Natural killer cell treated with Interleukin-12 subunit alpha and Interleukin-12 subunit beta and Interleukin-15 and Interleukin-18, amount 100 ng/mL, for 72 hours (primary cell): Measurements from ENCODE around the gene NOS3. TPM values are rescaled to one million over a fixed set of nuclear protein-coding genes. Genes with fewer than 3 reads are reported as not detected.
"Not testable (repeated sequence)": the region's sequence is repeated elsewhere in the genome, so short reads cannot be mapped to it uniquely, and the experiment has no call there.

ENCODE experiments used
- ATAC-seq, 2 donors: fragments of 150-1000 bp; cut with Tn5 transposase in 1 of 2; sonication (Bioruptor Pico), chemical (Tn5 transposase) in 1 of 2; 2 replicates each; pipeline ENCODE4 v1.10.0; 2021
- DNase-seq: peaks from one replicate; pipeline ENCODE4 v3.0.0; 2022; ENCODE audit warnings: low spot score
- H3K27ac Mint-ChIP-seq, 2 donors: 1 replicate in 1 of 2; 2 replicates in 1 of 2; pipeline ENCODE4 v1.8.0; 2022; ENCODE audit warnings: mixed read lengths in 2 of 2, mild to moderate bottlenecking in 1 of 2, moderate library complexity in 1 of 2
- H3K27me3 Mint-ChIP-seq, 2 donors: 1 replicate in 1 of 2; 2 replicates in 1 of 2; pipeline ENCODE4 v1.8.0; 2022; ENCODE audit warnings: mixed read lengths in 2 of 2
- H3K36me3 Mint-ChIP-seq: one replicate; pipeline ENCODE4 v1.8.0; 2022; ENCODE audit warnings: mixed read lengths
- H3K4me1 Mint-ChIP-seq, 2 donors: 1 replicate in 1 of 2; 2 replicates in 1 of 2; pipeline ENCODE4 v1.8.0; 2022; ENCODE audit warnings: low read depth in 2 of 2, mixed read lengths in 2 of 2, mild to moderate bottlenecking in 1 of 2
- H3K4me3 Mint-ChIP-seq: one replicate; pipeline ENCODE4 v1.8.0; 2022; ENCODE audit warnings: mixed read lengths
- H3K9me3 Mint-ChIP-seq: 2 replicates; pipeline ENCODE4 v1.8.0; 2022; ENCODE audit warnings: mixed read lengths
- total RNA-seq, 2 donors: library from RNA; stranded (reverse); gene quantifications; one replicate each; pipeline ENCODE4 v1.2.3, GENCODE V29; 2022

NOS3 gene
- total RNA-seq, 2 donors from 2014 or later: 1.2 to 8.0 TPM

DNA sequence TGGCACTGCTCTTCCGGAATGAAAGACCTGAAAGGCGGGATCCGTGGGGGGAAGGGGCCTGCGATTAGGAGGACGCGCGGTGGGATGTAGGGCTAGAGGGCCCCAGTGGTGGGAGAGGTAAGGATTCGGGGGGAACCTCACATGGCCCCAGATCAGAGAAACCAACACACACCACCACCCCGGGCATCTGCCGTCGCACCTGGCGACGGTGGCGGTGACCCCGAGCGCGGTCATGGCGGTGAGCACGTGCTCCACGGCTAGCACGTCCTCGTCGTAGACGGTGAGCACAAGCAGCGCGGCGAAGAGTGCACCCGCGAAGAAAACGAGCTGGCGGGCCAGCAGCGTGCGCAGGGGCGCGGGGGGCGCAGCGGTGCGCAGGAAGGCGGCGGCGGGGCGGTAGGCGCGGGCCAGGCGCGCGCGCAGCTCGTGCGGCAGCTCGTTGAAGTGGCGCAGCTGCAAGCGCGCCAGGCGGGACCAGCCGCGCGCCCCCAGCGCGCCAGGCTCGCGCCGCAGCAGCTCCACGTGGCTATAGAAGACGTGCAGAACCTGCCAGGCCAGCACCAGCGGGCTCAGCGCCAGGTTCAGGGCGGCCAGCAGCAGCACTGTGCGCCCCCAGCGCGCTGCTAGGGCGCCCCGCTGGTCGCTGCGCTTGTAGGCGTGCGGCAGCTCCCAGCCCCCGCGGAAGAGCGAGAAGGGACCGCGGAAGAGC is 27.8 kb downstream of the NOS3 start:
- H3K9me3 Mint-ChIP-seq: no peaks in the 10 kb centered on the region
- peaks cover 28 to 31% of the 10 kb centered on the region in 2 donors for H3K4me1 Mint-ChIP-seq
- H3K4me3 Mint-ChIP-seq: peak overlapping the region; percentile 81
- peaks cover 26 to 36% of the 10 kb centered on the region in 2 donors for H3K27me3 Mint-ChIP-seq
- DNase-seq: no peak
- ATAC-seq: peak; percentile 45 to 64
- no peaks in the 10 kb centered on the region for H3K36me3 Mint-ChIP-seq
- H3K27ac Mint-ChIP-seq: peak overlapping the region in 1 of 2 donors; percentile 76

DNA sequence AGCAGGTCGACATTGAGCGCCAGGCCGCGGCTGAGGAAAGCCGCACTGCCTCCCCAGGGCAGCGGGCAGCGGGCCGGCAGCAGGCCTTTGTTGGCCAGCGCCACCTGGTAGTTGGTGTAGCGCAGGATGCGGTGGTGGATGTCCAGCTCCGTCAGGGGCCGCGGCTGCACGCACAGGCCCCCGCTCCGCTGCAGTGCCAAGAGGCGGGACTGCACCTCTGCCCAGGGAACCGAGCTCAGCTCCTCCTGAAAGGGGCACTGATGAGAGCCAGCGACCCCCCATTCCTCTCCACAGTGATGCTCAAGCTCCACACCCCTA is 28.3 kb downstream of the NOS3 start:
- Mint-ChIP-seq H3K27ac (no peak overlapping the region), H3K9me3 (no peaks in the 10 kb centered on the region), H3K36me3 (no peaks in the 10 kb centered on the region), H3K4me3 (peak overlapping the region; percentile 81), H3K4me1 (peaks cover 27 to 29% of the 10 kb centered on the region in 2 donors), H3K27me3 (peaks cover 26 to 36% of the 10 kb centered on the region in 2 donors)
- ATAC-seq: no peak
- no peak for DNase-seq

- Mint-ChIP-seq H3K27ac (no peak overlapping the region), H3K36me3 (no peaks in the 10 kb centered on the region), H3K27me3 (peaks cover 26 to 36% of the 10 kb centered on the region in 2 donors), H3K4me3 (no peak overlapping the region), H3K9me3 (no peaks in the 10 kb centered on the region), H3K4me1 (peaks cover 21% of the 10 kb centered on the region in 2 donors)
- ATAC-seq: no peak
- no peak for DNase-seq
Observed at GRCh38 chr7:151020231-151020630, 29.4 kb downstream of the NOS3 start.

DNA sequence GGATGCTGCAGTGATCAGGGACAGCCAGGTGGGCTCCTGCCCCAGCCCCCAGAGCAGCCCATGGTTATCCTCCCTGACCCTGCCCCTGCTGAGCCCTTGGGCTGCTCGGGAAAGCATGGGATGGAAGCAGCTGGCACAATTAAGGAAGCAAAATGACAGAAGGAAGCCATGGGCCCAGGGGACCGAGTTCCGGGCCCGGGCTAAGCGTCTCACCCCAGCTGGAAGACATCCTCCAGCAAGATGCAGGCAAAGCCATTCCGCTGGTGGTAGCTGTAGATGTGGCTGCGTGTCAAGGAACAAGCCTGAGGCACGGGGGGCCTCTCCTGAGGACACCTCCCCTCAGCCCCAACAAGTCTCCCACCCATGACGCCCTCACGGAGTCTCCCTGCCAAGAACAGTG is 32.4 kb downstream of the NOS3 start:
- no peak for DNase-seq
- H3K27me3 Mint-ChIP-seq: peaks cover 24 to 30% of the 10 kb centered on the region in 2 donors
- H3K9me3 Mint-ChIP-seq: no peaks in the 10 kb centered on the region
- H3K36me3 Mint-ChIP-seq: no peaks in the 10 kb centered on the region
- H3K4me3 Mint-ChIP-seq: no peak overlapping the region
- ATAC-seq: no peak
- no peak overlapping the region for H3K27ac Mint-ChIP-seq
- peaks cover 13 to 17% of the 10 kb centered on the region in 2 donors for H3K4me1 Mint-ChIP-seq

DNA sequence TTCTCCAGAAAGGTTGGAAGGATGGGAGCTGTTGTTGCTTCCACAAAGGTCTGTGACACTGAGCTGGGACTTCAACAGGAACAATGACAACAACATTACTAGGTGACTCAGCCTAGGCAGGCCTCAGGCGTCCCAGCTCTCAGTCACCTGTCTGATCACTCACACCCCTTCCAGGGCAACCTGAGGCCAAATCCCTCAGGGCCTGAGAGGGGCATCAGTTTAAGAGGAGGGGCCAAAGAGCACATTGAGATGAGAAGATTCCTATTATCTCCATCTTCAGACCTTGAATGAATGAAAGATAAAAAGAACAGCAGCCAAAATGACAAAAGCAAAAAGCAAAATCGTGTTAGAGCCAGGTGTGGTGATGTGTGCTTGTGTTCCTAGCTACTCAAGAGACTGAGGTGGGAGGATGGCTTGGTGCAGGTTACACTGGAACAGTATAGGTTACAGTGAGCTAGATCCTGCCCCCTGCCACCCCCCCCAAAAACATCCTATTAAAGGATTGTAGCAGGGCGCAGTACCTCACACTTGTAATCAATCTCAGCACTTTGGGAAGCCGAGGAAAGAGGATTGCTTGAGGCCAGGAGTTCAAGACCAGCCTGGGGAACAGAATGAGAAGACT is 33.7 kb downstream of the NOS3 start, which contains the start of gene ATG9B:
ATG9B (minus strand) TSS at position 60 of the 622 bp plus-strand sequence. CDS start 71 bp downstream, outside the sequence.
- peak within 1 kb of the TSS in 1 of 2 donors; percentile 15 for H3K27ac Mint-ChIP-seq
- no peak within 1 kb of the TSS for H3K4me3 Mint-ChIP-seq
- H3K36me3 Mint-ChIP-seq: no peaks in the 10 kb centered on the region
- no peaks in the 10 kb centered on the region for H3K9me3 Mint-ChIP-seq
- no peak for DNase-seq
- peaks cover 18 to 22% of the 10 kb centered on the region in 2 donors for H3K27me3 Mint-ChIP-seq
- H3K4me1 Mint-ChIP-seq: peaks cover 14 to 16% of the 10 kb centered on the region in 2 donors
- no peak for ATAC-seq

DNA sequence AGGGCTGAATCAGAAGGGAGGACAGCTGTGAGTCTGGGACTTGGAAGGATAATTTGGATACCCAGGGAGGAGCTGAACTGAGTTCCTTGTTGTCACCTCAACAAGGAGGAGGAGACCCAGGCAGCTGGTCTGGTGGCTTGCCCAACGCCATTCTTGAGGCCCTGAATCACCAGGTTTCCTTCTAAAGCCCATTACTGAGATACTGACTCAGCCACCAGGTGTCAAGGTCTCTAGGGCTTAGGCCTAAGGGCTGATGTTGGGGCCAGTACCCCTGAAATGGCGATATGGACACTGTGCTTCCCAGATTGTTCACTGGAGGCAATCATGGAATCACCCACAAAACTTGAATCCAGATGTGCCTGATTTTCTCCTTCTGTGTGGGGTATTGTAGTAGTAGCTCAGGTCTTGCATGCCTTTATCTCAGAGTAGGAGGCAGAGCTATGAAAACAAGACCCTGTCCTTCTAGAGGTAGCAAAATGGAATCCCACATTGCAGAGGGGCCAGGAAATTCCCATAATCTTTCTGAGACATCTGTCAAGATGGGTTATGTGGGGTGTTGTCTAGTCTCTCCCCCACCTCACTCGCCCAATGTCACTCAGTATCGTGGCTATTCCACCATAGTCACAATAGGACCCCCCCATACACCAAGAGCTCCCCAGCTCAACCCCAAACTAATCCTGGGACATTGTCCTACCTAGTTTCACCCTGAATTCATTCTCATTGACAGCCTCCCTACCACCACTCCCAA is 35.3 kb downstream of the NOS3 start:
- Mint-ChIP-seq H3K27ac (no peak overlapping the region), H3K4me3 (no peak overlapping the region)

DNA sequence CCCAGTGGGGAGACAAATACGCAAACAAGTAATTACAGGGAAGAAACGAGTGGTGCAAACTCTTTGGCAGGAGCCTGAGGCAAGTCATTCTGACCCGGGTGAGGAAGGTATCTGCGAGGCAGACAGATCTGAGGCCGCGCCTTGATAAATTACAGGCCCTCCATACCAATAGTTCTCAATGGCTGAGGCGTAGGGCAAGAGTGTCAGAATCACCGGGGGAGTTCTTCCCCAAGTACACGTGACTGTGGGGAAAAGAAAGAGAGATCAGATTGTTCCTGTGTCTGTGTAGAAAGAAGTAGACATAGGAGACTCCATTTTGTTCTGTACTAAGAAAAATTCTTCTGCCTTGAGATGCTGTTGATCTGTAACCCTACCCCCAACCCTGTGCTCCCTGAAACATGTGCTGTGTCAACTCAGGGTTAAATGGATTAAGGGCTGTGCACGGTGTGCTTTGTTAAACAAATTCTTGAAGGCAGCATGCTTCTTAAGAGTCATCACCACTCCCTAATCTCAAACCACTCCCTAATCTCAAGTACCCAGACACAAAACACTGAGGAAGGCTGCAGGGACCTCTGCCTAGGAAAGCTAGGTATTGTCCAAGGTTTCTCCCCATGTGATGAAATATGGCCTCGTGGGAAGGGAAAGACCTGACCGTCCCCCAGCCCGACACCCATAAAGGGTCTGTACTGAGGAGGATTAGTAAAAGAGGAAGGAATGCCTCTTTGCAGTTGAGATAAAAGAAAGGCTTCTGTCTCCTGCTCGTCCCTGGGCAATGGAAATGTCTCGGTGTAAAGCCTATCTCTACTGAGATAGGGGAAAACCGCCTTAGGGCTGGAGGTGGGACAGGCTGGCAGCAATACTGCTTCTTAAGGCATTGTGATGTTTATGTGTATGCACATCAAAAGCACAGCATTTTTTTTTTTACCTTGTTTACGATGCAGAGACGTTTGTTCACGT is 36.2 kb downstream of the NOS3 start:
- H3K4me1 Mint-ChIP-seq: peaks cover 15 to 16% of the 10 kb centered on the region in 2 donors
- not testable (repeated sequence) for H3K27me3 Mint-ChIP-seq, H3K9me3 Mint-ChIP-seq, DNase-seq, ATAC-seq, H3K36me3 Mint-ChIP-seq
- H3K27ac Mint-ChIP-seq: peak overlapping the region; percentile 95 to 98
- H3K4me3 Mint-ChIP-seq: peak overlapping the region; percentile 99

More for the DNA sequence above, 35.3 kb downstream of the NOS3 start:
- Mint-ChIP-seq H3K27me3 (peaks cover 7% of the 10 kb centered on the region in 2 donors), H3K9me3 (no peaks in the 10 kb centered on the region), H3K4me1 (peaks cover 15% of the 10 kb centered on the region in 2 donors), H3K36me3 (no peaks in the 10 kb centered on the region)
- ATAC-seq (no peak), DNase-seq (no peak)

GRCh38 chr7:151027728-151028130 is 36.9 kb downstream of the NOS3 start:
- Mint-ChIP-seq H3K4me3 (peak overlapping the region; percentile 99), H3K27ac (peak overlapping the region; percentile 95 to 98), H3K4me1 (peaks cover 15 to 16% of the 10 kb centered on the region in 2 donors)
- not testable (repeated sequence) for DNase-seq, H3K36me3 Mint-ChIP-seq, H3K9me3 Mint-ChIP-seq, ATAC-seq, H3K27me3 Mint-ChIP-seq

- Mint-ChIP-seq H3K27ac (peak within 1 kb of the TSS; percentile 95 to 98), H3K4me3 (peak within 1 kb of the TSS; percentile 99), H3K27me3 (peaks cover 0 to 4% of the 10 kb centered on the region in 2 donors), H3K4me1 (peaks cover 15 to 16% of the 10 kb centered on the region in 2 donors), H3K36me3 (no peaks in the 10 kb centered on the region), H3K9me3 (no peaks in the 10 kb centered on the region)
- DNase-seq: peak; percentile 98
- ATAC-seq: peak; percentile 95 to 96
Observed at GRCh38 chr7:151028131-151028947, 37.5 kb downstream of the NOS3 start, which contains the start of gene ABCB8. ABCB8 (plus strand) TSS chr7:151028450; CDS start chr7:151028516, 66 bp downstream.

DNA sequence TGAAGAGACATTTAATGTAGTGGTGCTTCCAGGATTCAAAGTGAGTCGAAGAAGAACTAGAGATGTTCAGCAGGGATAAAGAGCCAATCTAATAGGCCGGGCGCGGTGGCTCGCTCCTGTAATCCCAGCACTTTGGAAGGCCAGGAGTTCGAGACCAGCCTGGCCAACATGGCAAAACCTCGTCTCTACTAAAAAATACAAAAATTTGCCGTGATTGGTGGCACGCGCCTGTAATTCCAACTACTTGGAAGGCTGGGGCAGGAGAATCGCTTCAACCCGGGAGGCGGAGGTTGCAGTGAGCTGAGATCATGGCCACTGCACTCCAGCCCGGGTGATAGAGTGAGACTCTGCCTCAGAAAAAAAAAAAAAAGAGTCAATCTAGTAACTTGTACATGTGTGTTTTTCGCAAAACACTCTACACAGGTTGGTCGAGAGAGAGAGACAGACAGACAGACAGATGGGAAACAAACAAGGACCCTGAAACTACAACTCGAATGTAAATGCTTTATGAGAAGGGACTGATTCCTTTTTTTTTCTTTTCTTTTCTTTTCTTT is 38.2 kb downstream of the NOS3 start:
- peaks cover 15 to 16% of the 10 kb centered on the region in 2 donors for H3K4me1 Mint-ChIP-seq
- ATAC-seq (no peak), DNase-seq (no peak)
- H3K27me3 Mint-ChIP-seq: peaks cover 0 to 4% of the 10 kb centered on the region in 2 donors
- H3K9me3 Mint-ChIP-seq: no peaks in the 10 kb centered on the region
- peak overlapping the region; percentile 95 to 98 for H3K27ac Mint-ChIP-seq
- H3K4me3 Mint-ChIP-seq: peak overlapping the region; percentile 99
- H3K36me3 Mint-ChIP-seq: no peaks in the 10 kb centered on the region

GRCh38 chr7:151031011-151031410 is 40.2 kb downstream of the NOS3 start:
- DNase-seq (no peak), ATAC-seq (no peak)
- no peak overlapping the region for H3K4me3 Mint-ChIP-seq
- H3K36me3 Mint-ChIP-seq: no peaks in the 10 kb centered on the region
- H3K9me3 Mint-ChIP-seq: no peaks in the 10 kb centered on the region
- peaks cover 15 to 16% of the 10 kb centered on the region in 2 donors for H3K4me1 Mint-ChIP-seq
- H3K27ac Mint-ChIP-seq: no peak overlapping the region
- H3K27me3 Mint-ChIP-seq: peaks cover 0 to 4% of the 10 kb centered on the region in 2 donors
